GM18520 (cell line): ENCODE results near the gene CYP26A1.

Source experiments
- ATAC-seq: cut with Tn5 transposase; IDR thresholded peaks from one replicate; pipeline ENCODE4 v1.9.1; 2021; ENCODE audit not compliant: unreplicated experiment

CYP26A1 gene

GRCh38 chr10:93115661-93116383, 42.1 kb downstream of the CYP26A1 start:
- no peak for ATAC-seq

DNA sequence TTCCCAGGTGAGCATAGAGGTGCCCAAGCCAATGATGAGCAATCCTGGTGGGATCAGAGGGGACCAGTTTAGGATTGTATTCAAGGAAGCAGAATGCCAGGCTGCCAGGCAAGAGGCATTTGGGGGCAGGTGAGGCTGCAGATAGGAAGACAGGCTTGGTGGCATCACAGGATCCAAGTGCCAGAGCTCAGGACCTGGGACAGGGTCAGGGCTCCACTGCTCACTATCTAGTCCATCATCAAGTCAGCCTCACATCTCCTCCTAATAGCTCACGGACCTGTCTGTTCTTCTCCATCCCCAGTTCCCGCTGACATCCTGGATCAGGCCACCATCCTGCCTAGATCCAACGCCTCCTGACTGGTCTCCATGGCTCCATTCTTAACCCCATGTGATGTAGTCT, 47.6 kb downstream of the CYP26A1 start:
- ATAC-seq: no peak

DNA sequence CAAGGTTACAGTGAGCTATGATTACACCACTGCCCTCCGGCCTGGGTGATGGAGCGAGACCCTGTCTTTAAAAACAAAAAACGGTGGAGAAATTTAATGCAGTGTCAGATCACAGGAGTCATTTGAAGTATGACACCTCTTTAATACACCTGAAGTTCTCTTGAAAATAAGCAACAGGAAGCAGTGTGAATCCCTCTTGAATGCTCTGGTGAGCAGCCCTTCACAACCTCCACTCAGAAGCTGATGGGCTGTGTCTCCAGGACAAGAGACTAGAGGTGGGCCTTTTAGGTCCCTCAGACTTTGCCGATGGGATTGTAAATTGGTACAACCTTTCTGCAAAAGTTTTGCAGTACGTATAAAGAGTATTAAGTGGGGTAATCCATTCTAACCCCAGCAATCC, 50.1 kb downstream of the CYP26A1 start:
- no peak for ATAC-seq

- no peak for ATAC-seq
These were observed 51.1 kb downstream of the CYP26A1 start for GRCh38 chr10:93124580-93125318.

DNA sequence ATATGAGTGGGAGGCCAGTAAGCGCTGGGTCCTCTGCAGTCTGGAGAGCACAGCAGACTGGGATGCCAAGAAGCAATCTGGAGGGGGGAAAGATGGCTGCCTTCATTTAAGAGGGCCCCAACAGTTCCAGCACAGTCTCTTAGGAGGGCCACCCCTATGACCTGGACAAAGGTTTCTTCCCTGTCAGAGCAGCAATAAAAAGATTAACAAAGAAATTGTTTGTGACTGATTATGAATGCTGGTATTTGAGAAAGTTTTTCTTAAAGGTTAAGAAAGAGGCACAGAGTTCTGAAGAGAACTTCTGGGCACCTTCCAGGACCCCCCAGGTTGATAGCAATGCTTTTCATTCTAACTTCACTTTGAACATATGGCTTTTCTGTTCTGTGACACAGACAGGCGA, 52.3 kb downstream of the CYP26A1 start:
- no peak for ATAC-seq

- no peak for ATAC-seq
These were observed 52.9 kb downstream of the CYP26A1 start for GRCh38 chr10:93126483-93127052.
